OCI-LY3 (cell line): Measurements from ENCODE around the gene VPS36.

Experiments used
- H2AFZ ChIP-seq: fragments of 200-600, 300-600 bp; shearing (Covaris generic); 2 replicates; pipeline ENCODE4 v1.6.0; 2014; ENCODE audit warnings: antibody characterized with exemption, low read depth, low read length
- H3K27ac ChIP-seq: fragments of 200-600, 300-600 bp; sonication (generic); 2 replicates; pipeline ENCODE4 v1.5.1; 2014; ENCODE audit warnings: mild to moderate bottlenecking, low read length, moderate library complexity, mixed read lengths
- H3K27me3 ChIP-seq: fragments of 200-600, 300-600 bp; sonication (generic); 2 replicates; pipeline ENCODE4 v1.6.1; 2014; ENCODE audit warnings: low read depth, low read length, mixed read lengths
- H3K36me3 ChIP-seq: fragments of 200-600, 300-600 bp; sonication (generic); replicated peaks from 2 replicates; pipeline ENCODE3; 2014; ENCODE audit warnings: low read depth, low read length, mixed read lengths
- H3K4me1 ChIP-seq: fragments of 300-600, 200-600 bp; sonication (generic); 2 replicates; pipeline ENCODE4 v1.6.1; 2014; ENCODE audit warnings: low read length, mixed read lengths
- H3K4me2 ChIP-seq: fragments of 200-600, 300-600 bp; sonication (generic); 2 replicates; pipeline ENCODE4 v1.6.1; 2014; ENCODE audit warnings: low read length, mixed read lengths
- H3K4me3 ChIP-seq: fragments of 300-600, 200-600 bp; sonication (generic); 2 replicates; pipeline ENCODE4 v1.5.1; 2014; ENCODE audit warnings: antibody characterized with exemption, mild to moderate bottlenecking, low read length, moderate library complexity
- H3K79me2 ChIP-seq: fragments of 300-600, 200-600 bp; shearing (Covaris generic); 2 replicates; pipeline ENCODE4 v1.6.1; 2014; ENCODE audit warnings: mild to moderate bottlenecking, low read length, mixed read lengths
- H3K9ac ChIP-seq: fragments of 300-600, 200-600 bp; shearing (Covaris generic); 2 replicates; pipeline ENCODE4 v1.6.0; 2014; ENCODE audit warnings: mild to moderate bottlenecking, low read length, moderate library complexity
- H3K9me3 ChIP-seq: fragments of 200-600, 300-600 bp; shearing (Covaris generic); 2 replicates; pipeline ENCODE4 v1.6.1; 2014; ENCODE audit warnings: low read length, mixed read lengths; ENCODE audit not compliant: insufficient read depth
- H4K20me1 ChIP-seq: fragments of 200-600, 300-600 bp; sonication (generic); 2 replicates; pipeline ENCODE4 v1.6.1; 2016; ENCODE audit warnings: low read length, mixed read lengths; ENCODE audit not compliant: insufficient read depth
- CTCF ChIP-seq: fragments of 200-600, 300-600 bp; sonication (generic); IDR thresholded peaks from 2 replicates; pipeline ENCODE4 v1.5.1; 2014; ENCODE audit warnings: antibody characterized with exemption, low read length, low read depth
- EZH2phosphoT487 ChIP-seq: fragments of 200-600 bp; shearing (Covaris generic); IDR thresholded peaks from 2 replicates; pipeline ENCODE4 v1.6.1; 2018; ENCODE audit warnings: antibody characterized with exemption, mixed run types, low read depth

The VPS36 gene

GRCh38 chr13:52394586-52394985, 55.8 kb downstream of the VPS36 start:
- Histone ChIP-seq H4K20me1 (no peaks in the 10 kb centered on the region), H3K79me2 (no peaks in the 10 kb centered on the region), H3K27me3 (no peaks in the 10 kb centered on the region), H3K4me3 (no peak overlapping the region), H3K4me1 (peaks cover 5% of the 10 kb centered on the region; the same call in 1 of the 2 replicates), H3K9me3 (no peaks in the 10 kb centered on the region), H3K36me3 (no peaks in the 10 kb centered on the region), H3K27ac (no peak overlapping the region), H3K9ac (no peak overlapping the region), H3K4me2 (no peak overlapping the region), H2AFZ (no peak overlapping the region)
- TF ChIP-seq EZH2phosphoT487 (no peak), CTCF (no peak)

- Histone ChIP-seq H3K27me3 (no peaks in the 10 kb centered on the region), H3K4me2 (no peak overlapping the region), H3K9me3 (no peaks in the 10 kb centered on the region), H3K27ac (no peak overlapping the region), H3K79me2 (no peaks in the 10 kb centered on the region), H4K20me1 (no peaks in the 10 kb centered on the region), H3K36me3 (no peaks in the 10 kb centered on the region), H3K4me1 (peaks cover 5% of the 10 kb centered on the region; the same call in 1 of the 2 replicates), H3K4me3 (no peak overlapping the region), H2AFZ (no peak overlapping the region), H3K9ac (no peak overlapping the region)
- TF ChIP-seq CTCF (no peak), EZH2phosphoT487 (no peak)
These were observed 56.7 kb downstream of the VPS36 start for GRCh38 chr13:52393572-52394357.

DNA sequence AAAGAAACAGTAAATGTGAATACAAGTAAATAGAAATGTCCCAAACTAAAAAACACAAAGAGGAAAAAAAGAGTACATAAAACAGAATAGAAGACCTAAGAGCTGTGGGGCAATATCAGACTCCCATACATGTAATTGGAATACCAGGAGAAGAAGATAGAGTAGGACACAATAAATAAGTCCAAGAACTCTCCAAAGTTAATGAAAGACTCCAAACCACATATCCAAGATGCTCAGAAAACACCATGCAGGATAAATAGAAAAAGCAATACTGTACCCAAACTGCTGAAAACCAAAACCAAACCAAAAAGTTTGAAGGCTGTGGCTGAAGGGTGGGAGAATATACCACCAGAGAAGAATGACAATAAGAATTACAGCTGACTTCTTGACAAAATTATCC, 62.7 kb downstream of the VPS36 start:
- Histone ChIP-seq H2AFZ (no peak overlapping the region), H3K36me3 (no peaks in the 10 kb centered on the region), H3K27me3 (no peaks in the 10 kb centered on the region), H3K4me3 (no peak overlapping the region), H4K20me1 (no peaks in the 10 kb centered on the region), H3K4me2 (no peak overlapping the region), H3K9me3 (no peaks in the 10 kb centered on the region), H3K9ac (no peak overlapping the region), H3K79me2 (no peaks in the 10 kb centered on the region), H3K4me1 (no peaks in the 10 kb centered on the region), H3K27ac (no peak overlapping the region)
- TF ChIP-seq CTCF (no peak), EZH2phosphoT487 (no peak)

GRCh38 chr13:52385870-52386269, 64.6 kb downstream of the VPS36 start:
- H3K79me2 ChIP-seq = no peaks in the 10 kb centered on the region
- H3K9ac ChIP-seq = no peak overlapping the region
- H2AFZ ChIP-seq = no peak overlapping the region
- H3K27me3 ChIP-seq = no peaks in the 10 kb centered on the region
- no peak for TF ChIP-seq CTCF
- TF ChIP-seq EZH2phosphoT487 = no peak
- no peak overlapping the region for H3K4me3 ChIP-seq
- H3K36me3 ChIP-seq = no peaks in the 10 kb centered on the region
- H3K9me3 ChIP-seq = no peaks in the 10 kb centered on the region
- H3K4me2 ChIP-seq = no peak overlapping the region
- no peaks in the 10 kb centered on the region for H4K20me1 ChIP-seq
- H3K4me1 ChIP-seq = no peaks in the 10 kb centered on the region
- no peak overlapping the region for H3K27ac ChIP-seq
